ENCODE data around the gene HRAS. TPM values are rescaled to one million over a fixed set of nuclear protein-coding genes. Genes with fewer than 3 reads are reported as not detected.

HRAS gene
- total RNA-seq, 2 donors from 2014 or later: 13.0 to 15.8 TPM

GRCh38 chr11:502288-503178 is 32.8 kb downstream of the HRAS start:
- peaks cover 0 to 27% of the 10 kb centered on the region in 2 donors for H3K36me3 ChIP-seq (replicated peaks in 1 of 2; ENCODE audit: insufficient read depth in 1 of 2, low read depth in 2 of 2)
- no peak for DNase-seq
- H3K9me3 ChIP-seq: no peaks in the 10 kb centered on the region
- 67 to 94% methylated on average over 5 to 7 of the region's 10 CpGs for WGBS, 2 donors
- no peaks in the 10 kb centered on the region for H3K27me3 ChIP-seq
- no peak overlapping the region for H3K27ac ChIP-seq
- H3K4me1 ChIP-seq: peaks cover 28% of the 10 kb centered on the region
- no peak for ATAC-seq
- TF ChIP-seq POLR2A (IDR thresholded peaks at IDR 0.05) (no peak), CTCF (IDR thresholded peaks at IDR 0.05) (no peak)
- intact Hi-C loops (cut with DNase I): no loop called here
- no peak overlapping the region for H3K4me3 ChIP-seq

GRCh38 chr11:501683-502287 is 33.6 kb downstream of the HRAS start:
- Histone ChIP-seq H3K36me3 (replicated peaks in 1 of 2; ENCODE audit: insufficient read depth in 1 of 2, low read depth in 2 of 2) (peaks cover 0 to 34% of the 10 kb centered on the region in 2 donors), H3K4me3 (no peak overlapping the region), H3K27me3 (no peaks in the 10 kb centered on the region), H3K9me3 (no peaks in the 10 kb centered on the region), H3K27ac (no peak overlapping the region), H3K4me1 (peaks cover 26% of the 10 kb centered on the region)
- DNase-seq (no peak), ATAC-seq (no peak)
- intact Hi-C loops (cut with DNase I): no loop called here
- TF ChIP-seq POLR2A (IDR thresholded peaks at IDR 0.05) (no peak), CTCF (IDR thresholded peaks at IDR 0.05) (no peak)
- 76% methylated on average over 19 of the region's 19 CpGs; no CpG with 5 or more reads in 1 of the 2 donors for WGBS, 2 donors

GRCh38 chr11:501001-501682 is 34.2 kb downstream of the HRAS start:
- DNase-seq (no peak), ATAC-seq (no peak)
- Histone ChIP-seq H3K4me3 (no peak overlapping the region), H3K9me3 (no peaks in the 10 kb centered on the region), H3K36me3 (replicated peaks in 1 of 2; ENCODE audit: insufficient read depth in 1 of 2, low read depth in 2 of 2) (peaks cover 0 to 34% of the 10 kb centered on the region in 2 donors), H3K27ac (no peak overlapping the region), H3K4me1 (peaks cover 26% of the 10 kb centered on the region), H3K27me3 (no peaks in the 10 kb centered on the region)
- WGBS, 2 donors: 88 to 94% methylated on average over 22 to 24 of the region's 24 CpGs
- intact Hi-C loops (cut with DNase I): no loop called here
- no peak for TF ChIP-seq POLR2A (IDR thresholded peaks at IDR 0.05)
- TF ChIP-seq CTCF (IDR thresholded peaks at IDR 0.05): no peak

- Histone ChIP-seq H3K36me3 (replicated peaks in 1 of 2; ENCODE audit: insufficient read depth in 1 of 2, low read depth in 2 of 2) (peaks cover 0 to 38% of the 10 kb centered on the region in 2 donors), H3K4me1 (peaks cover 9% of the 10 kb centered on the region), H3K4me3 (no peak overlapping the region), H3K9me3 (no peaks in the 10 kb centered on the region), H3K27ac (no peak overlapping the region), H3K27me3 (no peaks in the 10 kb centered on the region)
- DNase-seq: no peak
- no peak for ATAC-seq
- intact Hi-C loops (cut with DNase I): no loop called here
- no peak for TF ChIP-seq CTCF (IDR thresholded peaks at IDR 0.05)
- no peak for TF ChIP-seq POLR2A (IDR thresholded peaks at IDR 0.05)
- 94 to 95% methylated on average over 4 to 19 of the region's 24 CpGs for WGBS, 2 donors
Observed at GRCh38 chr11:499201-500076, 35.9 kb downstream of the HRAS start.

All from body of pancreas (tissue), 4 donors.